Measurements from ENCODE around the gene OS9.

OS9 gene

DNA sequence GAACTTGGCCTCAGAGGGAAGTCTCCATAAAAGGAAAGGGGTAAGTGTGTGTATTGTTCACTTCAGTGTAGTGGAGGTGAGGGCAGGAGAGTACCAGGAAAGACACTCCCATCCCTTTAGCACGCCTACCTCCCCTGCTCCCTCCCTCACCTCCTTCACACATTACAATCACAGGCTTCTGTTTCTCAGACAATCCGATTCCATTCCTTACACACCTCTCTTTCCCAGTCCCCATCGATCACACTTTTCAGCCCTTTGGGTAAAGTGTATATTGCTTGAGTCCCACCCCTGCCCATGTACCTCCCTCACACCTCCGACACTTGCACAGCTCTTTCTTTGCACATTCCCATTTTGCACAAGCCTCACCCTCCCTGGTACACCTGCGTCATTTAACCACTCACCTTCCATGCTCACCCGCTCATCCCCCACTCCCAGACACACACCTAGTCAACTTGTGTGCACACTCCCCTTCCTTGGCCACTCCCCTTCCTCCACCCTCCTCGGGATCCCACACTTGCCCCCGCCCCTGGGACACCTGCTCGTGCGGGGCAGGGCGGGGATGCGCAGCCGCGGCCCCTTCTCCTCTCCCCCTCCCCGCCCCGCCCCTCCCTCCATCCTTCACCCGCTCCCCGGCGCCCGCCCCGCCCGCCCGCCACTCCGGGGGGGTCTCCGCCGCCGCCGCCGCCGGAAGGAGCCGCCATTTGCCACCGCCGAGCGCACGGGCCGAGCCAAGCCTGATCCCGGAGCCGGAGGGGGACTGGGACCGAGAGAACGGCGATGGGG lies 60.7 kb downstream of the OS9 start, which contains the start of gene MARCHF9:
MARCHF9 (plus strand) TSS at position 693 of the 783 bp plus-strand sequence. CDS start 426 bp downstream, outside the sequence.
- DNase-seq: peak; percentile 87

DNA sequence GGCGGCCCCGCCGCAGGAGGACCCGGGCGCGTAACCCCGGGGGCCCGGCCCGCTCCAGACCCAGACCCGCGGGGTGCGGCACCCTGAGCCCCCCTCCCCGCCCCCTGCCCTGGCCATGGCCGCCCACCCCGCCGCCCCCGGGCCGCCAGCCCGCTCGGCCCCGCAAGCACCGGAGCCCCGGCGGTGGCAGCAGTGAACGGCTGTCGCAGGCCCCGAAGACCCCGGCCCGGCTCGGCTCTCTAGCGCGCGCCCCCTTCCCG lies 61.2 kb downstream of the OS9 start:
- DNase-seq: no peak

DNA sequence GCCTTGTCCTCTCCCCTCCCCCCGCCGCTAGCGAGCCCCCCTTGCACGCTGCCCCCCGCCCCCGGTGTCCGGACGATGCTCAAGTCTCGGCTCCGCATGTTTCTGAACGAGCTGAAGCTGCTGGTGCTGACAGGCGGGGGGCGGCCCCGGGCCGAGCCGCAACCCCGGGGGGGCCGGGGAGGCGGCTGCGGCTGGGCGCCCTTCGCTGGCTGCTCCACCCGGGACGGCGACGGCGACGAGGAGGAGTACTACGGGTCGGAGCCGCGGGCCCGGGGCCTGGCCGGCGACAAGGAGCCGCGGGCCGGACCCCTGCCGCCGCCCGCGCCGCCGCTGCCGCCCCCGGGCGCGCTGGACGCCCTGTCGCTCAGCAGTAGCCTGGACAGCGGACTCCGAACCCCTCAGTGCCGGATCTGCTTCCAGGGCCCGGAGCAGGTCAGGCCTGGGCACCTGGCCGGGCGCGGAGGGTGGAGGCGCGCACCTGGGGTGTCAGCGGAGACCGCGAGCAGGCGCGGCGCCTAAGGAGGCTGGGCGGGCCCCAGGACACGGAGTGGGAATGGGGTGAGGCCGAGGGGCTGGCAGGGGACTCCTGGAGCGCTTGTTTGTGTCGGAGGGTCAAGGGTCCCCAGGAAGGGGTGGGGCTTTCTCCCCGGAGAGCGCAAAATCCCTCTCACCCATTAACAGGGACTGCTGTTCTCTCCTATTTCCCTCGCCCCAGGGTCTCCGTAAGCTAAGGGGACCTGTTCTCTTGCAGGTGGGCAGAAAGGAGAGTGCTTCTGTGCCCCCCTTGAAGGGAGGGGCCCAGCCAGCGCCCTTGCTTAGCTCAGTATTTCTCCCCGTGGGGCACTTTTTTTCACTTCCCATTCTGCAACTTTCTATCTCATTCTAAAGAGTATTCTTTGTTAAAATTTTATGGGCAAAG lies 61.8 kb downstream of the OS9 start:
- DNase-seq: no peak

DNA sequence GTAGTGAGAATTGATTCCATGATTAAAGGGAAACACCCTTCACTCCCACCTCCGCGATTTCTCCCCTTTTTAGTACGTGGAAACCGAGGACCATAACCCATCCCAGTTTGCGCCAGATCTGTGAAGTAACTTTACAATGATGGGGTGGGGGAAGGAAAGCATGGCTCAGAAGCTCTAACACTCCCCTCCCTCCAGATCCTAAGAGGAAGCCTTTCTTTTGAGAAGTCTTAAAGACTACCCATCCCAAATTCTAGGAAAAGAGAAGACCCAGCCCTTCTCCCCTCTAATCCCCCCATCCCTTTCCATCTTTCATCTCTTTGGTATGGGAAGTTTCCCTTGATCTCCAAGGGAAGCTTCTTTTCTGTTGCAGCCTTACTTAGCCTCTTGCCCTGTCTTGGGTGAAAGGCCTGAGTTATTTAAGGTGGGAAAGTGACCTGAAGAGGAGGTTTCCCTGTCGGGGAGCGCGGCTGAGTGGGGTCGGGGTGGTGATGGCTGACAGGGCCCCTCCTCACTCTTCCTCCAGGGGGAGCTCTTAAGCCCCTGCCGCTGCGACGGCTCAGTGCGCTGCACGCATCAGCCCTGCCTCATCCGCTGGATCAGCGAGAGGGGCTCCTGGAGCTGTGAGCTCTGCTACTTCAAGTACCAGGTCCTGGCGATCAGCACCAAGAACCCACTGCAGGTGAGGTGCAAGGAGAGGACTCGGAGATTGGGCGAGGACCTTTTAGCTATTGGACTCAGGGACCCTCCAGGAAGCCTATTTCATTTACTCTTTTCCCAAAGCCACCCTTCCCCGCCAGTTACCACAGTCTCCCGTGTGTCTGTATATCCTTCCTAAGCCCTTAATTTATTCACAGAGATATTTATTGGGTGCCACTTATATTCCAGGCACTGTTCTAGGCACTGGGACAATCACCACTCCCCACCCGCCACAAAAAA lies 62.7 kb downstream of the OS9 start:
- peak; percentile 73 for DNase-seq

- no peak for DNase-seq
These were observed 63.8 kb downstream of the OS9 start for GRCh38 chr12:57757771-57758170.

DNA sequence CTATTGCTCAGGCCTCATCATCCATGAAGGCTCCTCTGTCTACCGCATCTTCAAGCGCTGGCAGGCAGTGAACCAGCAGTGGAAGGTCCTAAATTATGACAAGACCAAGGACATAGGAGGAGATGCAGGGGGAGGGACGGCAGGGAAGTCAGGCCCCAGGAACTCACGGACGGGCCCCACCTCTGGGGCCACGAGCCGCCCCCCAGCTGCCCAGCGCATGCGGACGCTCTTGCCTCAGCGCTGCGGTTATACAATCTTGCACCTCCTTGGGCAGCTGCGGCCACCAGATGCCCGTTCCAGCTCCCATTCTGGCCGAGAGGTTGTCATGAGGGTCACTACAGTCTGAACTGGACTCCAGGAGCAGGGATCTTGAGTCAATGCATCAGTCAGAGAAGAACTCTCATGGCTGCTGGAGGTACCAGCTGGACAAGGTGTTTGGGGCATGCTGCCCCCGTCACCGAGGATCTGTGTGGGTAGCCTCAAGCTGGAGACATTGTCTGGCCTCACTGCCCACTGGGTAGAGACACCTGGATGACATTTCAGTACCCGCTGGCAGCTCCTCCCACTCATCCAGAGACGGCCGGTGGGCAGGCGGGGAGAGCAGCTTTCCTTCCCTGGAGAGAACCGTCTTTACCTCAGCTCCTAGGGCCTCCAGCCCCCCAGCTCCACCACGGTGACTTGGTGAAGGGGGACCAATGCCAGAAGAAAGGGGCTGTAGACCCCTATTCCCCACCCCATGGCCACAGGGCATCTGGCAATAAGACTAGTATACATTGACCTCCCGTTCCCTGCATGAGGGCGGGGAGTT lies 64.8 kb downstream of the OS9 start:
- DNase-seq: no peak

DNA sequence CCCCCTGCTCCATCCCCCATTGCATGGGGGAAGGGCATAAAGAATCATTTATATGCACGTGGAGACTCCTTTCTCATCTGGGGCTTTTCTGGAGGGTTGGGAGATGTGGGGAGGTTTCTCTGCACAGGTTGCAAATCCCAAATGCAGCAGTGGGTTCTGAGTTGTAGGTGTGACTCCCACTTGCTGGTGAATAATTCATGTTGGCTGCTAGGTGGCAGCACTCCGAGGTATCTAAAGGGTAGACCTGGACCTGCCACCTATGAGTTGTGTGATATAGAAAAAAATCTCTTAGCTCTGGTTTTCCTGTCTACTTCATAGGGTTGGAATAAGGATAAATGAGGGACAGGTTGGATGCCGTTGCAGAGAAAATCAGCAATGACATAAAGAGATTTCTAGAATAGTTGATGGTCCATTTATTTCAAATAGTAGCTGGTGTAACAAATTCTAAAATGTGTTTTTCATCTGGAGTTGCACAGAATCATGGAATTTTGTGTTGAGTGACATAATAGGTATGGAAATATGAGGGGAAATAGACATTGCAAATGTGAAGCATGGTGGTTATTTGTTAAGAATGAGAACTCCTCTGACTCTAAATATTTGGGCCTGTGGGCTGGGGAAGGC lies 65.5 kb downstream of the OS9 start:
- DNase-seq: no peak

- no peak for DNase-seq
These were observed 66.5 kb downstream of the OS9 start for GRCh38 chr12:57760347-57760982.

GRCh38 chr12:57761391-57761998 lies 67.6 kb downstream of the OS9 start:
- no peak for DNase-seq

DNA sequence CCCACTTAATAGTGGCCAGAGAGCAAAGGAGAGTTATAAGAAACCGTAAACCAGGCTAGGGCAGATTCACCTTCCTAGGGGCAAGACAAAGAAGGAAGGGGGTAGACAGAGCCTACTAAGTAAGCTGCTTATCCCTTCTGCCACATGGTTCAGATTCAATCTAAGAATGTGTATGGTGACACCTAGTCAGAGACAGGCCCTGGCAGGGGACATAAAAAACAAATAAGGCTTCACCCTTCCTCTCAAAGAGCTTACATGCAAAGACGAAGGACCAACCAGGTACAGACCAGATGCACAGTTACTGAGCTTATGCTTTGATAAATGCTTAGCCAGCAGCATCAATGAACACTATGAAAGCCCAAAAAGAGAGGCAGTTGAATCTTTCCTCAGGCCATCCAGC lies 68.5 kb downstream of the OS9 start:
- DNase-seq: no peak

- DNase-seq: no peak
These were observed 70.1 kb downstream of the OS9 start for GRCh38 chr12:57763881-57764661.

- peak; percentile 49 for DNase-seq
These were observed 70.7 kb downstream of the OS9 start for GRCh38 chr12:57764662-57765002.

DNA sequence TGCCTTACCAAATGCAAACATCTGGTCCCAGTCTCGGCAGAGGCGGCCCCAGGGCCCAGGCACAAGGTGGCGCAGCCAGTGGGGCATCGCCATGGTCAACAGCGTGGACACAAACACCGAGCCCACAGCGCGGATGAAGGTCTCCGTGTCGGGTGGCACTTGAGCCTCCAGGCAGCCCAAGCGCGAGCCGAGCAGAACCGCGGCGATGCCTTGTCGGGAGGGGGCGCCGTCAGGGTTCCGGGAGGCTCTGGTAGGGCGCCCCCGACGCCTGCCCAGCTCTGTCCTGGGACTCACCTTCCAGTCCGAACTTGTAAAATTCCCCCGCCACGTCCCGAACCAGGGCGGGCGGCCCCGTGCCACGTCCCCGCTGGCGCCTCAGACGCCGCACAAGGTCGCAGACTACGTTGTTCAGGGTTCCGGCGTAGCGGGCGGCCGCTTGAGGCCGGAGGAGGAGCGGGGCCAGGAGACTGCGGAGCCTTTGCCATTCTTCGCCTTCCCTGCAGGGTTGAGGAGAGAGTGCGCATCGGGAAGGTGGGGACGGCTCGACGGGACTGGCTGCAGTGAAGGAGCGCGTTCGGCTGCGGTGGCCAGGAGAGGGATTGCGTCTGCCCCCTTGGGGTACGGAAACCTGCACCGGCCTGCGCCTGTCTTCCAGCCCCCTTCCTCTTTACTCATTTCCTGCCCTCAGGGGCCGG lies 71.2 kb downstream of the OS9 start:
- DNase-seq: peak; percentile 68

DNA sequence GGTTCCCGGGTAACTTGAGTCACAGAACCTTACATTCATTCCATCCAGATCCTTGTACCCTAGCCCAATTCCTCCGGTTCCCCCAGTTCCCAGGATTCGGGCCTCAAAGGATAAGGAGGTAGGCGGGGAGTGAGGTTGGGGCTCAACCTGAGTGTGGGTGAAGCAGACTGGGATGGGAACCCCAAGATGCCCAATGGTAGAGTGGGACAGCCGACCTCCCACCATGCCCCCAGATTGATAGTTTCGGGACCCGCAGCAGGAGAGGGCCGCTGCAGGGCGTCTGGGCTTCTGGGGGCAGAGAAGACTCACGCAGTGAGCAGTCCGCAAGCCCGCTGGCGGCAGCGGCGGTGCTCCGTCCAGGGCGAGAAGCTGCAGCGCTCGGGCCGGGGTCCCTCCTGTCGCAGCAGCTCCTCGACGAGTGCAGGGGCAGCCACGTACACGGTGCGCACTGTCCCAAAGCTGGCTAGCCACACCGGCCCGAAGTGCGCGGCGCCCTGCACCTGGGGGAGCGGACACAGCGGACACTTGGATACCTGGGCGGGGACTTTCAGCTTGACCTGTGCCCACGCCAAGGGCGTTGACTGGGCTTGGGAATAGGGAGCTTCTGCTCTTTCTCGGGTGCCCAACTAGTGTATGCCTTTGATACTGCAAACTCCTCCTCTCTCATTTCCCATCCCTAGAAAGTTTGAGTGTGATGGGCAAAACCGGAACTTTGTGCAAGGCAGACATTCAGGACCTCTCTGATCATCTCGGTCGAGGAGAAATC lies 71.9 kb downstream of the OS9 start:
- DNase-seq: peak; percentile 17

DNA sequence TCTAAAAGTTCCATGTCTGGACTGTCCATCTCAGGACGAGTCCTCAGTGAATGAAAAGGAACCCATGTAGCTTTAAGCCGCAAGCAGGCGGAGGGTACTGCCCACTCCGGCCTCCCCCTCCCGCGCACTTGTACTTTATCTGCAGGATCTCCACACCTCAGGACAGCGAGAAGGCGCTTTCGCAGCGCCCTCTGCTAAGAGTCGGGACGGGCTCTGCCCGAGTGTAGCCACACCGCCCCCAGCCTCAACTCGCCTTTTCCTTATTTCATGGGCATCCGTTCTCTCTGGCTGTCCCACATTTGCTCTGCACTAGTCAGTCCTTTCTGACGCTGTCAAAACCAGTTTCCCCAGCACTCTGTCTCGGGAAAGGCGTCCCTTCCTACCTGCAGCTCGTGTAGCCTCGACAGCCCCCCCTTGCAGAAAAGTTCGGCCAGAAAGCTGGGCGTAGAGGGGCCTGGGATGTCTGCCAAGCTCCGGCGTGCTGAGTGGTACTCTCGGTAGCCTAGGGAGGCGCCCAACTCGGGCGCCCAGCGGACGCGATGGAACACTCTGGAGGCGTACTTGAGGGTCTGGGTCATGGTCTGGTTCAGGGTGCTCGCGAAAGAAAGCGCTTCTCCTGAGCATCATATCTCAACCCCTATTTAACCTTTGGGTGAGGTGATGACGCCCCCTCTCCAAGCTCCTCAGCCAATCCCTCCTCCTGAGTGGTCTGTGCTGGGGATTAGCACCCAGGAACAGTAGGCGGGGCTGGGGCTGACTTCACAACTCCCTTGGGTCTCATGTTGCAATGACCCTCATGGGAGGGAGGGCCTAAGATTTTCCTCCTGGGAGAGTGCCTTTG lies 72.8 kb downstream of the OS9 start, which contains the start of gene CYP27B1:
CYP27B1 (minus strand) TSS at position 615 of the 841 bp plus-strand sequence; CDS start at position 578, 37 bp downstream.
- no peak for DNase-seq

- DNase-seq: no peak
These were observed 73.4 kb downstream of the OS9 start for GRCh38 chr12:57767305-57767698.

DNA sequence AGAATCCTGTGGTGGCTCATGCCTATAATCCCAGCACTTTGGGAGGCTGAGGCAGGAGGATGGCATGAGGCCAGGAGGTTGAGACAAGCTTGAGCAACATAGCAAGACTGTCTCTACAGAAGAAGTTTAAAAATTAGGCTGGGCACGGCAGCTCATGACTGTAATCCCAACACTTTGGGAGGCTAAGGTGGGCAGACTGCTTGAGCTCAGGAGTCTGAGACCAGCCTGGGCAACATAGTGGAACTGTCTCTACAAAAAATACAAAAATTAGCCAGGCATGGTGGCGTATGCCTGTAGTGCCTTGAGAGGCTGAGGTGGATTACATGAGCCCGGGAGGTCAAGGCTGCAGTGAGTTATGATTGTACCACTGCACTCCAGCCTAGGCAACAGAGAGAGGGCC lies 73.9 kb downstream of the OS9 start:
- no peak for DNase-seq
